Measurements from ENCODE around the gene RGS10.

The RGS10 gene

DNA sequence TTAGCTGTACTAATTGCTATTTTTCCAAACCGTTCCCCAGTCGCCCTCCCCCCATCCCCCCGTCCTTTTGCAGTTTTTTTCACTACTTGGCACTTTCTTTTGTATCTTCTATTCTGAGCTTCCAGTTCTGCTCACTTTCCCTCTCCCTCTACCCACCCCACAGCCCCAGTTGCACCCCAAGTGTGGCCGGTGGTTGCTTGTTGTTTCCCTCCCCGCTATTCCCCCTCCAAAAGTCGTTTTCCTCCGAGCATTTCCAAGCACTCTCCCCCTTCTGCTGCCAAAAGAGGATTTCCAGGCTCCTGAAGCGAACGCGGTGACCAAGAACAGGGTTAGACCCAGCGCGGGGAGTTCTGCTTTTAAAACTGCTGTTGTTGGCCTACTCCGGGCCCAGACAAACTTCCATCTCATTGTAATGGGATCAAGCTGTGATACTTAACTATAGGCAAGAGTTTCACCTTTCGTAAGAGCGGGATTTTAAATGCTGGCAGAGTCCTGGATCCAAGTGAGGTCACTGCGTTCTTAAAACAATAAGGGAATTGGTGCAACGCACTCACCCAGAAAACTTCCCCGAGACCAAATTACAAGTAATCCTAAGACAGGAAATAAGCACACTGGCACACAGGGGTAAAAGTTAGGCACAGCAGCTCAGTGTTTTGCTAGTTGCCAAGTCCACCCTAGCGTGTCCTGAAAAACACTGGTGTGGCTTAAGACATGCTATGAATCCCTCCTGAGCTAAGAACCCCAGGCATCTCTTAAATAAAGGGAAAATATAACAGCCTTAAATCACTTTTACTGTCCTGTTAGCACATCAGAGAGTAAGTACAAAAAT, 1.5 kb upstream of the RGS10 start:
- peaks cover 3% of the 10 kb centered on the region for H3K27me3 Mint-ChIP-seq
- H3K4me3 Mint-ChIP-seq, result peak overlapping the region; percentile 82
- peak; percentile 28 for DNase-seq
- H3K4me1 Mint-ChIP-seq (ENCODE audit: low read depth), result peaks cover 34% of the 10 kb centered on the region
- H3K9me3 Mint-ChIP-seq, result no peaks in the 10 kb centered on the region
- peaks cover 27% of the 10 kb centered on the region for H3K36me3 Mint-ChIP-seq (ENCODE audit: low read depth)
- H3K27ac Mint-ChIP-seq, result peak overlapping the region; percentile 92

GRCh38 chr10:119542988-119543813, 682 bp upstream of the RGS10 start:
- Mint-ChIP-seq H3K36me3 (ENCODE audit: low read depth) (peaks cover 36% of the 10 kb centered on the region), H3K4me1 (ENCODE audit: low read depth) (peaks cover 43% of the 10 kb centered on the region), H3K9me3 (no peaks in the 10 kb centered on the region), H3K27ac (peak overlapping the region; percentile 92), H3K27me3 (peaks cover 3% of the 10 kb centered on the region), H3K4me3 (peak overlapping the region; percentile 82)
- DNase-seq, result no peak

DNA sequence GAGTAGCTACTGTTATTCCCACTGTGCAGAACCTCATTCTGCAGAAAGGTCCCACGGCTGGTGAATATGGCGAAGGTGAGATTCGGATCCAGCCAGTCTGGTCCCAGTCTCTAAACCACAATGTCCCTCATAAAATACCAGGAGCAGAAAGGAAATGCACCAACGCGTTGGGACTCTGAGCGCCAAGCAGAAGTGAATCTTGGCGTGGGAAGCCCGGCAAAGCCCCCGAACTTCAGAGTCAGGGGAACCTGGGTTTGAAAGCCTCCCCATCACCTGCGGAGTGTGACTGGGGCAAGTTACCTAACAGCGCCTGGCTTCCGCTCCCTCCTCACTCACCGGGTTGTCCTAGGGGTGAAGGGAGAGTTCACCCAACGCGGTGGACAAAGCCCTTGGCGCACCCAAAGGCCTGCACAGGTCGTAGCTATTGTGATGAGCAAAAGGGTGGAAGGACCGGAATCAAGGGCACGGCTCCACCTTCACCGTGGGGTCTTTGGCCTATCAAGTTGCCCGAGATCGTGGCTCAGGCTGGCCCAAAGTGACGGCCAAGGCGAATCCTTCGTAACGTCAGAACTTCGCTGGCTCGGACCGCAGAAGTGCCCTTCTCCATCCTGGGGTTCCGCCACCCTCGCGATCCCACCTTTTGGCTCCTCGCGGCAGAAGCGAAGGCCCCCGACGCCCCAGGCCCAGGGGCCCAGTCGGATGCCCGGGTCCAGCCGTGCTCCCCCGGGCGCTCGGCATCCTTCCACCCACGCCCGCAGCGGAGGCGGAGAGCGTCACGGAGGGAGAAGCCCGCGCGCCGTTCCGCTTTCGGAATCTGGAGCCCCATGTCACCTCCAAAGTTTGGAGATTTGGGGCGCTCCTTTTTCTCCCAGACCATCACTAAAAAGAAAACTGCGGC, 811 bp downstream of the RGS10 start:
- no peaks in the 10 kb centered on the region for H3K9me3 Mint-ChIP-seq
- DNase-seq, result peak; percentile 81
- peaks cover 51% of the 10 kb centered on the region for H3K36me3 Mint-ChIP-seq (ENCODE audit: low read depth)
- H3K27me3 Mint-ChIP-seq, result no peaks in the 10 kb centered on the region
- peaks cover 57% of the 10 kb centered on the region for H3K4me1 Mint-ChIP-seq (ENCODE audit: low read depth)
- H3K27ac Mint-ChIP-seq, result peak overlapping the region; percentile 85
- peak overlapping the region; percentile 90 for H3K4me3 Mint-ChIP-seq

DNA sequence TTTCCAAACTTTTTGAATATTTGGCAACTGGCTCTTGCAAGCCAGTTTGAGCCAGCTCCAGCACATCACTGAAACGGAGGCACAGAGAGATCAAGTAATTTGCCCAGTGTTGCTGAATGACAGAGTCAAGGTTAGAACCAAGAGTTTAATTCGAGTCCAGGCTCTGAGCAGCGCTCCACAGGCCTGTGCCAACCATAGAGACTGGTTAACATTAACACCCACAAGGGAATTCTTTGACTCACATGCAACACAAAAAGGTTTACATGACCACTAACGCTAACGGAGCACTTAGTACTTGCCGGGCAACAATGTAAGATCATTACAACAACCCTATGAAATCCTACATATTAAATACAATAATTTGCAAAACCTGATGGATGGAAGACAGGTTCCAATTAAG, 1.5 kb downstream of the RGS10 start:
- Mint-ChIP-seq H3K36me3 (ENCODE audit: low read depth) (peaks cover 57% of the 10 kb centered on the region), H3K4me1 (ENCODE audit: low read depth) (peaks cover 64% of the 10 kb centered on the region), H3K9me3 (no peaks in the 10 kb centered on the region), H3K27ac (peak overlapping the region; percentile 85), H3K27me3 (no peaks in the 10 kb centered on the region), H3K4me3 (peak overlapping the region; percentile 90)
- peak; percentile 40 for DNase-seq

DNA sequence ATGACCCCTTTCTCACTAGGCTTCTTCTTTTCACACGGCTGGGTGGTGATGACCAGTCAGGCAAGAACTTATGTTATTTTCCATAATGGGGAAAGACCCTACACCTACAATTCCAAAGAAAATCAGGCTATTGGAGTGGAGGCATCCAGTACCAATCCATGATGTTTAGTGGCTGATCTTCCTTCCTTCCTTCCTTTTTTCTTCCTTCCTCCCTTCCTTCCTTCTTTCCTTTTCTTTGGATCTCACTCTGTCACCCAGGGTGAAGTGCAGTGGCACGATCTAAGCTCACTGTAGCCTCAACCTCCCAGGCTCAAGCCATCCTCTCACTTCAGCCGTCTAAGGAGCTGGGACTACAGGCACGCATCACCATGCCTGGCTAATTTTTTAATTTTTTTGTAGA, 2.5 kb downstream of the RGS10 start:
- peaks cover 67% of the 10 kb centered on the region for H3K36me3 Mint-ChIP-seq (ENCODE audit: low read depth)
- H3K4me3 Mint-ChIP-seq, result peak overlapping the region; percentile 90
- peaks cover 74% of the 10 kb centered on the region for H3K4me1 Mint-ChIP-seq (ENCODE audit: low read depth)
- peak overlapping the region; percentile 85 for H3K27ac Mint-ChIP-seq
- H3K9me3 Mint-ChIP-seq, result no peaks in the 10 kb centered on the region
- no peaks in the 10 kb centered on the region for H3K27me3 Mint-ChIP-seq
- DNase-seq, result no peak

- no peak for DNase-seq
- Mint-ChIP-seq H3K4me3 (peak overlapping the region; percentile 90), H3K27me3 (no peaks in the 10 kb centered on the region), H3K27ac (peak overlapping the region; percentile 93), H3K9me3 (no peaks in the 10 kb centered on the region), H3K36me3 (ENCODE audit: low read depth) (peaks cover 73% of the 10 kb centered on the region), H3K4me1 (ENCODE audit: low read depth) (peaks cover 78% of the 10 kb centered on the region)
These were observed 3.1 kb downstream of the RGS10 start for GRCh38 chr10:119539359-119539825.

- Mint-ChIP-seq H3K4me3 (peak overlapping the region; percentile 90), H3K36me3 (ENCODE audit: low read depth) (peaks cover 74% of the 10 kb centered on the region), H3K4me1 (ENCODE audit: low read depth) (peaks cover 73% of the 10 kb centered on the region), H3K9me3 (no peaks in the 10 kb centered on the region), H3K27ac (peak overlapping the region; percentile 93), H3K27me3 (no peaks in the 10 kb centered on the region)
- peak; percentile 61 for DNase-seq
These were observed 3.7 kb downstream of the RGS10 start for GRCh38 chr10:119538632-119539358.

DNA sequence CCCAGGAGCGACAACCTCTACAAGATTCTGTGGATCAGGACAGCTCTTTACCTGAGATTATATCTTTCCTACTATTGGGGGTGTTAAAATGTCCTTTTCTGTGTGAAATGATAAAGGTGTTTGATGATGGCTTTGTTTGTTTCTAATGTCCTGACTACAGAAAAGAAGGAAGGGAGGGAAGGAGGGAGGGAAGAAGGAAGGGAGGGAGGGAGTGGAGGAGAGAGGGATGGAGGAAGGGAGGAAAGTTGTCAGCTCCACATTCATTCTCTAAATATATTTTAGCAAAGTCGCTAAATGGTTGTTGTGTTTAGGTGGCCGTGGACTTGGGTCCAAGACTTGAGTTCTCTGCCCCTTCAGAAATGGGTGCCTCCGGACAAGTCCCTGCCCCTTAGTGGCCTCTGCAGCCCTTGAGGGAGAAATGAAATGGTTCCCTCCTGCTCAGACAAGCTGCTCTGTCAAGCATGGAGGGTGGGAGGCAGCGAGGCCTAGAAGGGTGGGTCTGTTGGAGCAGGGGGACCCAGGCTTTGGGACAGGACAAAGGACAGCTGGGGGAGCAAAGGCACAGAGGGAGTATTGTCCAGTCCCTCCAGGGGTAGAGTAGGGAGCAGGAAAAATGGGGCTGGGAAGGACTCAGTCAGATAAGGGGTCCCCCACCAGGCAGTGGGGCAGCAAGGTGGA, 4.4 kb downstream of the RGS10 start:
- DNase-seq, result no peak
- Mint-ChIP-seq H3K36me3 (ENCODE audit: low read depth) (peaks cover 80% of the 10 kb centered on the region), H3K4me3 (peak overlapping the region; percentile 90), H3K4me1 (ENCODE audit: low read depth) (peaks cover 75% of the 10 kb centered on the region), H3K27me3 (no peaks in the 10 kb centered on the region), H3K27ac (peak overlapping the region; percentile 93), H3K9me3 (no peaks in the 10 kb centered on the region)

- H3K9me3 Mint-ChIP-seq, result no peaks in the 10 kb centered on the region
- H3K36me3 Mint-ChIP-seq (ENCODE audit: low read depth), result peaks cover 88% of the 10 kb centered on the region
- H3K4me1 Mint-ChIP-seq (ENCODE audit: low read depth), result peaks cover 89% of the 10 kb centered on the region
- H3K27ac Mint-ChIP-seq, result peak overlapping the region; percentile 93
- DNase-seq, result no peak
- no peaks in the 10 kb centered on the region for H3K27me3 Mint-ChIP-seq
- peak overlapping the region; percentile 90 for H3K4me3 Mint-ChIP-seq
These were observed 6.0 kb downstream of the RGS10 start for GRCh38 chr10:119536508-119537025.

- H3K27ac Mint-ChIP-seq, result peak overlapping the region; percentile 93
- no peaks in the 10 kb centered on the region for H3K27me3 Mint-ChIP-seq
- H3K4me1 Mint-ChIP-seq (ENCODE audit: low read depth), result peaks cover 91% of the 10 kb centered on the region
- no peak for DNase-seq
- peak overlapping the region; percentile 90 for H3K4me3 Mint-ChIP-seq
- peaks cover 88% of the 10 kb centered on the region for H3K36me3 Mint-ChIP-seq (ENCODE audit: low read depth)
- H3K9me3 Mint-ChIP-seq, result no peaks in the 10 kb centered on the region
These were observed 6.5 kb downstream of the RGS10 start for GRCh38 chr10:119535837-119536507.

DNA sequence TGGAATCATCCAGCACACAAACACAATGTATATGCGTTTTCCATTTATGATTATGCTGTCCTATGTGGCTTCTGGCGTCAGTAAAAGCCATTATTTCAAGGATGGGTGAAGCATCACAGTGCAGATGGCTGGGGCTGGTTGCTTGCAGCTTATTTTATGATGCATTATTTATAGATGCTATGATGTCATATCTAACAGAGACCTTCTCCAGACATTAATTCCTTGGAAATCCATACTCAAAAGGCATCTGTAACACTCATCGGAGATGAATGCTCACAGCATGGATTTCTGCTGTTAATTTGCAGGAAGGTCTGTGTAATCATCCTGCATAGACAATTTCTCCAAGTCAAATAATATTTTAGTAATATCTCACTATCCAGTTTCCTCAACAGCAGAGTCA, 7.2 kb downstream of the RGS10 start:
- Mint-ChIP-seq H3K4me3 (peak overlapping the region; percentile 90), H3K27me3 (no peaks in the 10 kb centered on the region), H3K4me1 (ENCODE audit: low read depth) (peaks cover 90% of the 10 kb centered on the region), H3K9me3 (no peaks in the 10 kb centered on the region), H3K27ac (peak overlapping the region; percentile 93), H3K36me3 (ENCODE audit: low read depth) (peaks cover 84% of the 10 kb centered on the region)
- DNase-seq, result no peak

DNA sequence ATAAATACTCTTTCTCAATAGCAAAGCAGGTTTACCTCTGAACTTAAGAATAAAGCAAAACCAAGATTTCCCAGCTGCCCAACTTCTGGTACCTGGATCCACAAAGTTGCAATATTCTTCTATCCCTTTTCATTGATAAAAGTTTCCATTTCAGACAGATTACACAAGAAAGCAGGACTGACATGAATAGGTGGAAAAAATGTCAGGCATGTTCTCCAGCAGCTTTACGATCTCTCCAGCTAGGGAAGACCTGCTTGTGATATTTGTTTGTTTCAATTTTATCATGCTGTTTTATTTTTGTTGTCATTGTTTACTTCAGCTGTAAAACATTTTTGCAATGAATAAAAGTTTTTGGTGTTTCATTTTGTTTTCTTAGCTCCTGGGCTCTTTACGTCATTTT, 9.0 kb downstream of the RGS10 start:
- peaks cover 80% of the 10 kb centered on the region for H3K36me3 Mint-ChIP-seq (ENCODE audit: low read depth)
- no peaks in the 10 kb centered on the region for H3K27me3 Mint-ChIP-seq
- no peaks in the 10 kb centered on the region for H3K9me3 Mint-ChIP-seq
- peak overlapping the region; percentile 84 for H3K27ac Mint-ChIP-seq
- peaks cover 85% of the 10 kb centered on the region for H3K4me1 Mint-ChIP-seq (ENCODE audit: low read depth)
- peak overlapping the region; percentile 27 for H3K4me3 Mint-ChIP-seq
- no peak for DNase-seq

Measured in activated T-cell treated with anti-CD3 and anti-CD28 coated beads, Interleukin-2, amount 50 U/mL, for 24 hours (primary cell).